Stomach (tissue), 4 donors: Measurements from ENCODE around the gene CCDC191.

ENCODE experiments used
- EP300 ChIP-seq: sonication (generic); formaldehyde crosslinking; IDR thresholded peaks from one replicate; pipeline ENCODE4 v1.6.1; 2017; ENCODE audit warnings: antibody characterized with exemption
- POLR2AphosphoS5 ChIP-seq, 3 donors: sonication (generic); formaldehyde crosslinking; IDR thresholded peaks; one replicate each; pipeline ENCODE4 v1.6.1; 2016; ENCODE audit warnings: antibody characterized with exemption in 3 of 3
- TF ChIP-seq, protein P1 (sequence below), 7 experiments: fragments of 450-650 bp in 4 of 7; fragments of 200-600 bp in 3 of 7; sonication (generic) in 3 of 7; IDR thresholded peaks; one replicate each; pipeline ENCODE4 v1.5.1; 2016 to 2019; ENCODE audit warnings: antibody characterized with exemption in 7 of 7, control low read depth in 2 of 7, mild to moderate bottlenecking in 1 of 7

- TF ChIP-seq, protein P1, sequence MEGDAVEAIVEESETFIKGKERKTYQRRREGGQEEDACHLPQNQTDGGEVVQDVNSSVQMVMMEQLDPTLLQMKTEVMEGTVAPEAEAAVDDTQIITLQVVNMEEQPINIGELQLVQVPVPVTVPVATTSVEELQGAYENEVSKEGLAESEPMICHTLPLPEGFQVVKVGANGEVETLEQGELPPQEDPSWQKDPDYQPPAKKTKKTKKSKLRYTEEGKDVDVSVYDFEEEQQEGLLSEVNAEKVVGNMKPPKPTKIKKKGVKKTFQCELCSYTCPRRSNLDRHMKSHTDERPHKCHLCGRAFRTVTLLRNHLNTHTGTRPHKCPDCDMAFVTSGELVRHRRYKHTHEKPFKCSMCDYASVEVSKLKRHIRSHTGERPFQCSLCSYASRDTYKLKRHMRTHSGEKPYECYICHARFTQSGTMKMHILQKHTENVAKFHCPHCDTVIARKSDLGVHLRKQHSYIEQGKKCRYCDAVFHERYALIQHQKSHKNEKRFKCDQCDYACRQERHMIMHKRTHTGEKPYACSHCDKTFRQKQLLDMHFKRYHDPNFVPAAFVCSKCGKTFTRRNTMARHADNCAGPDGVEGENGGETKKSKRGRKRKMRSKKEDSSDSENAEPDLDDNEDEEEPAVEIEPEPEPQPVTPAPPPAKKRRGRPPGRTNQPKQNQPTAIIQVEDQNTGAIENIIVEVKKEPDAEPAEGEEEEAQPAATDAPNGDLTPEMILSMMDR (IDR thresholded peaks at IDR 0.05) = no peak
- no peak for TF ChIP-seq POLR2AphosphoS5 (IDR thresholded peaks at IDR 0.05)
- TF ChIP-seq EP300 = no peak
Measured at GRCh38 chr3:113966172-113966571, 90.2 kb downstream of the CCDC191 start.
